Measurements from ENCODE around the gene ULBP2.

DNA sequence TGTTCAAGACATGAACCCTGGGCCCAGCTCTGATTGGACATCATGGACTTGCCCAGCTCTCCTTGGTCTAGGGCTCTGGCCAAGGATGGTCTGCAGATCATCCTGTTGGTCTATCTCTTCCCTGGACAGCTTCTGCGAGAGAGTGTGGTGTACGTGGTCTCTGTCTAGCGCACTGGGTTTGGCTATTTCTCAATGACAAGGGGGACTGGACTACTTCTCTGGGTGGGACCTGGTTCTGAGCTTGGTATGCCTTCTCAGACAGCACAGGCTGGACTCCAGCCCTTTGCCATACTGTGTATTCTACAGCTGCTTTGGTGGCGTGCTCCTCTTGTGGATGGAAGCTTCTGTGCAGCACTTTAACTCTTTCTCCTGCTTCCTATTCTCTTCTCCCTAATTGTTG, 35.4 kb upstream of the ULBP2 start:
- TF ChIP-seq, protein P1, sequence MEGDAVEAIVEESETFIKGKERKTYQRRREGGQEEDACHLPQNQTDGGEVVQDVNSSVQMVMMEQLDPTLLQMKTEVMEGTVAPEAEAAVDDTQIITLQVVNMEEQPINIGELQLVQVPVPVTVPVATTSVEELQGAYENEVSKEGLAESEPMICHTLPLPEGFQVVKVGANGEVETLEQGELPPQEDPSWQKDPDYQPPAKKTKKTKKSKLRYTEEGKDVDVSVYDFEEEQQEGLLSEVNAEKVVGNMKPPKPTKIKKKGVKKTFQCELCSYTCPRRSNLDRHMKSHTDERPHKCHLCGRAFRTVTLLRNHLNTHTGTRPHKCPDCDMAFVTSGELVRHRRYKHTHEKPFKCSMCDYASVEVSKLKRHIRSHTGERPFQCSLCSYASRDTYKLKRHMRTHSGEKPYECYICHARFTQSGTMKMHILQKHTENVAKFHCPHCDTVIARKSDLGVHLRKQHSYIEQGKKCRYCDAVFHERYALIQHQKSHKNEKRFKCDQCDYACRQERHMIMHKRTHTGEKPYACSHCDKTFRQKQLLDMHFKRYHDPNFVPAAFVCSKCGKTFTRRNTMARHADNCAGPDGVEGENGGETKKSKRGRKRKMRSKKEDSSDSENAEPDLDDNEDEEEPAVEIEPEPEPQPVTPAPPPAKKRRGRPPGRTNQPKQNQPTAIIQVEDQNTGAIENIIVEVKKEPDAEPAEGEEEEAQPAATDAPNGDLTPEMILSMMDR (conservative IDR thresholded peaks at IDR 0.05; ENCODE audit: low read depth, low read length) = no peak
- TF ChIP-seq EZH2 (IDR thresholded peaks at IDR 0.05; ENCODE audit: borderline replicate concordance, low read depth, low read length, poor library complexity, severe bottlenecking) = no peak
